CD4-positive, alpha-beta T cell (primary cell): Measurements from ENCODE around the gene DNAH2. TPM values are rescaled to one million over a fixed set of nuclear protein-coding genes. Genes with fewer than 3 reads are reported as not detected.

Experiments
- ATAC-seq: fragments of 200-7000 bp; cut with Tn5 transposase; one replicate; pipeline ENCODE4 v1.10.0; 2022; ENCODE audit warnings: mild to moderate bottlenecking; ENCODE audit not compliant: poor library complexity
- CTCF ChIA-PET: fragments of 350-600 bp; sonication (Branson Sonifier 250); formaldehyde crosslinking; loops from one replicate; lab custom pipeline; 2021; ENCODE audit warnings: antibody characterized with exemption, inconsistent platforms; lab: Charles Lee
- POLR2A ChIA-PET: fragments of 350-600 bp; sonication (Branson Sonifier 250); formaldehyde crosslinking; loops from one replicate; lab custom pipeline; 2021; ENCODE audit warnings: antibody characterized with exemption, inconsistent platforms; lab: Charles Lee
- DNase-seq, 14 experiments: peaks; one replicate each; pipeline ENCODE4 v3.0.0-alpha.2; 2013 to 2020; ENCODE audit warnings: mixed read lengths in 2 of 14
- H3K27ac ChIP-seq, 2 donors: one replicate each; pipeline versions ENCODE4 v1.5.1 to v1.7.0; 2013; ENCODE audit warnings: low read length in 2 of 2, low read depth in 1 of 2, mild to moderate bottlenecking in 1 of 2
- H3K27me3 ChIP-seq, 2 experiments: 1 replicate in 1 of 2; 2 replicates in 1 of 2; pipeline versions ENCODE4 v1.6.1 to v1.7.0; 2013; ENCODE audit warnings: low read length in 2 of 2, control low read depth in 1 of 2, mild to moderate bottlenecking in 1 of 2, moderate library complexity in 1 of 2; ENCODE audit not compliant: insufficient read depth in 2 of 2, control insufficient read depth in 1 of 2
- H3K36me3 ChIP-seq: one replicate; pipeline ENCODE4 v1.6.1; 2013; ENCODE audit warnings: low read length, control low read depth; ENCODE audit not compliant: insufficient read depth
- H3K4me1 ChIP-seq: one replicate; pipeline ENCODE4 v1.6.1; 2013; ENCODE audit warnings: low read length, control low read depth; ENCODE audit not compliant: insufficient read depth
- H3K4me3 ChIP-seq: one replicate; pipeline ENCODE4 v1.5.1; 2013; ENCODE audit warnings: mild to moderate bottlenecking, low read length, moderate library complexity
- H3K9me3 ChIP-seq, 2 experiments: 1 replicate in 1 of 2; 2 replicates in 1 of 2; pipeline versions ENCODE4 v1.6.1 to v1.7.0; 2013; ENCODE audit warnings: low read length in 2 of 2, mild to moderate bottlenecking in 2 of 2, control low read depth in 1 of 2, moderate library complexity in 1 of 2; ENCODE audit not compliant: control insufficient read depth in 1 of 2, insufficient read depth in 1 of 2
- H3K27ac Mint-ChIP-seq: one replicate; pipeline ENCODE4 v1.8.0; 2020; ENCODE audit warnings: mixed read lengths
- H3K27me3 Mint-ChIP-seq: one replicate; pipeline ENCODE4 v1.8.0; 2021; ENCODE audit warnings: mixed read lengths
- H3K36me3 Mint-ChIP-seq: one replicate; pipeline ENCODE4 v1.8.0; 2021; ENCODE audit warnings: low read depth, mixed read lengths
- H3K4me1 Mint-ChIP-seq: one replicate; pipeline ENCODE4 v1.8.0; 2021; ENCODE audit warnings: low read depth, mixed read lengths
- H3K4me3 Mint-ChIP-seq: one replicate; pipeline ENCODE4 v1.8.0; 2020; ENCODE audit warnings: mild to moderate bottlenecking, mixed read lengths
- H3K9me3 Mint-ChIP-seq: one replicate; pipeline ENCODE4 v1.8.0; 2020; ENCODE audit warnings: mixed read lengths
- intact Hi-C, 2 experiments: fragments of 100-400 bp; cut with DNase I in 1 of 2; cut with micrococcal nuclease in 1 of 2; formaldehyde crosslinking; loops; one replicate each; pipeline versions ENCODE4 v1.15.1 to v1.9.0; 2023 to 2025; cut with DNase I, micrococcal nuclease
- total RNA-seq, 174 experiments: library from RNA in 2 of 174; stranded (reverse) in 2 of 174; gene quantifications; one replicate each; pipeline ENCODE4 v1.2.3 and lab custom pipeline; 2021 to 2026
- TF ChIP-seq, protein P1 (sequence below): fragments of 200-600 bp; IDR thresholded peaks from one replicate; pipeline ENCODE4 v1.8.0; 2022; ENCODE audit warnings: antibody characterized with exemption, mild to moderate bottlenecking

DNAH2 gene
- total RNA-seq, 2 experiments from 2014 or later, result not detected

DNA sequence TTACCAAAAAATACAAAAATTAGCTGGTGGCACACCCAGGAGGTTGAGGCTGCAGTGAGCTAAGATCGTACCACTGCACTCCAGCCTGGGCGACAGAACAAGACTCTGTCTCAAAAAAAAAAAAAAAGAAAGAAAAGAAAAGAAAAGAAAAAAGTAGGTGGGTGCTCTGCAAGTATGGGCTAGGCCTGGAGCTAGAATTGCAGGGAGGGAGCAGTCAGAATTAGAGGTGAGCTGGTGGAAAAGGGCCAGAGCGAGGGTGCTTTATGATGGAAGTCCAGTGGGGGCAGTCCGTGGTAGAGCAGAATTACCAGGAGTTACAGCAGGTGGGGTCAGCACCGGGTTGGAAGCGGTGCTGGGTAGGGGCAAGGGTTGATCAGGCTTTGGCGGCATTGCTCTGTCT is 59.5 kb downstream of the DNAH2 start:
- peaks cover 2 to 10% of the 10 kb centered on the region in 2 experiments for H3K27me3 ChIP-seq
- Mint-ChIP-seq H3K36me3 (no peaks in the 10 kb centered on the region), H3K4me1 (no peaks in the 10 kb centered on the region), H3K27me3 (peaks cover 47% of the 10 kb centered on the region), H3K9me3 (no peaks in the 10 kb centered on the region), H3K27ac (no peak overlapping the region), H3K4me3 (no peak overlapping the region)
- no peak overlapping the region for H3K27ac ChIP-seq
- CTCF ChIA-PET, result interaction anchor here (0.5 kb wide), 1 partner anchor 199 kb away, joined by 3 read pairs; no protein-coding TSS in a partner anchor
- no peaks in the 10 kb centered on the region for H3K36me3 ChIP-seq
- H3K9me3 ChIP-seq, result no peaks in the 10 kb centered on the region
- POLR2A ChIA-PET, result no interaction called here
- no peaks in the 10 kb centered on the region for H3K4me1 ChIP-seq
- intact Hi-C loops, result loop anchor here in 1 of 2 experiments (10.0 kb wide), 1 partner anchor 548 kb away; no protein-coding TSS in a partner anchor
- DNase-seq (no peak), ATAC-seq (no peak)
- TF ChIP-seq, protein P1, sequence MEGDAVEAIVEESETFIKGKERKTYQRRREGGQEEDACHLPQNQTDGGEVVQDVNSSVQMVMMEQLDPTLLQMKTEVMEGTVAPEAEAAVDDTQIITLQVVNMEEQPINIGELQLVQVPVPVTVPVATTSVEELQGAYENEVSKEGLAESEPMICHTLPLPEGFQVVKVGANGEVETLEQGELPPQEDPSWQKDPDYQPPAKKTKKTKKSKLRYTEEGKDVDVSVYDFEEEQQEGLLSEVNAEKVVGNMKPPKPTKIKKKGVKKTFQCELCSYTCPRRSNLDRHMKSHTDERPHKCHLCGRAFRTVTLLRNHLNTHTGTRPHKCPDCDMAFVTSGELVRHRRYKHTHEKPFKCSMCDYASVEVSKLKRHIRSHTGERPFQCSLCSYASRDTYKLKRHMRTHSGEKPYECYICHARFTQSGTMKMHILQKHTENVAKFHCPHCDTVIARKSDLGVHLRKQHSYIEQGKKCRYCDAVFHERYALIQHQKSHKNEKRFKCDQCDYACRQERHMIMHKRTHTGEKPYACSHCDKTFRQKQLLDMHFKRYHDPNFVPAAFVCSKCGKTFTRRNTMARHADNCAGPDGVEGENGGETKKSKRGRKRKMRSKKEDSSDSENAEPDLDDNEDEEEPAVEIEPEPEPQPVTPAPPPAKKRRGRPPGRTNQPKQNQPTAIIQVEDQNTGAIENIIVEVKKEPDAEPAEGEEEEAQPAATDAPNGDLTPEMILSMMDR, result no peak
- H3K4me3 ChIP-seq, result no peak overlapping the region

DNA sequence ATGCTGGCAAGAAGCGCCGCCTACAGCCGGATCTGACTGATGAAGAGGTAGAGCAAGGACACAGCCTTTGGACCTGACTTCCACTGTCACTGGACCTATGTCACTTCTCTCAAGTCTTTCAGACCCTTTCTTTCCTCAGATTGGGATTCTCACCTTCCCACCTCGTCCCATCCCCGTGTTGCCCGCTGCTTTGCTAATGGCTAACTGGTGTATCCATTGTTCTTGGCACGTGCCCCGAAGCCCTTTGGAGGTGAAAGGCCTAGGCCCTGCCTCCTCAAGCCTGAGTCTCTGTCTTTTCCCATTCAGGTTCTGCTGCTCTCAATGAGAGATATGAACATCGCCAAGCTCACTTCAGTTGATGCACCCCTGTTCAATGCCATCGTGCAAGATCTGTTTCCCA is 63.2 kb downstream of the DNAH2 start:
- no peaks in the 10 kb centered on the region for H3K36me3 Mint-ChIP-seq
- ChIA-PET POLR2A (no interaction called here), CTCF (interaction anchor here (0.6 kb wide), 1 partner anchor 497 kb away, joined by 3 read pairs; no protein-coding TSS in a partner anchor)
- TF ChIP-seq, protein P1, result no peak
- no peak overlapping the region for H3K27ac Mint-ChIP-seq
- H3K9me3 Mint-ChIP-seq, result no peaks in the 10 kb centered on the region
- Histone ChIP-seq H3K9me3 (no peaks in the 10 kb centered on the region), H3K27ac (no peak overlapping the region), H3K27me3 (peaks cover 2 to 10% of the 10 kb centered on the region in 2 experiments), H3K4me1 (no peaks in the 10 kb centered on the region), H3K36me3 (no peaks in the 10 kb centered on the region), H3K4me3 (no peak overlapping the region)
- no peaks in the 10 kb centered on the region for H3K4me1 Mint-ChIP-seq
- intact Hi-C loops, result no loop called here
- H3K27me3 Mint-ChIP-seq, result peaks cover 18% of the 10 kb centered on the region
- ATAC-seq, result no peak
- DNase-seq, result no peak
- no peak overlapping the region for H3K4me3 Mint-ChIP-seq

DNA sequence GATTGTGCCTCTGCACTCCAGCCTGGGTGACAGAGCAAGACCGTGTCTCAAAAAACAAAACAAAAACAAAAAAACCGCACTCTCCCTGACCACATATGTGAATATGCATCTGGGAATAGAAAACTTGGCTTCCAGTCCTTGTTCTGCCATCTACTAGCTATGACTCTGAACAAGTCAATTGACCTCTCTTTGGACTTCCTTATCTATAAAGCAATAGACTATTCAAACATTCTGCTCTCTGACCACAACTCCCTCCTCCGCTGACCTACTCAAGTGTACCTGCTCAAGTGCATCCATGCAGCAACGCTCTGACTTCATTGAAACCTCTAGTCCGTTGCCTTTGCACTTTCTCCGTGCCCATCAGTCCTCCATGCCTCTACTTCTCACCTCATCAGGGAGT is 63.9 kb downstream of the DNAH2 start:
- CTCF ChIA-PET, result interaction anchor here (0.6 kb wide), 1 partner anchor 496 kb away, joined by 3 read pairs; no protein-coding TSS in a partner anchor
- Mint-ChIP-seq H3K27ac (no peak overlapping the region), H3K9me3 (no peaks in the 10 kb centered on the region), H3K4me3 (no peak overlapping the region), H3K36me3 (no peaks in the 10 kb centered on the region), H3K4me1 (no peaks in the 10 kb centered on the region), H3K27me3 (peaks cover 11% of the 10 kb centered on the region)
- no peak overlapping the region for H3K4me3 ChIP-seq
- H3K36me3 ChIP-seq, result no peaks in the 10 kb centered on the region
- no peak overlapping the region for H3K27ac ChIP-seq
- H3K27me3 ChIP-seq, result peaks cover 0 to 10% of the 10 kb centered on the region in 2 experiments
- DNase-seq, result no peak
- no peak for ATAC-seq
- POLR2A ChIA-PET, result no interaction called here
- TF ChIP-seq, protein P1, result no peak
- H3K9me3 ChIP-seq, result no peaks in the 10 kb centered on the region
- intact Hi-C loops, result no loop called here
- H3K4me1 ChIP-seq, result no peaks in the 10 kb centered on the region
